Sigmoid colon (tissue), 4 donors: ENCODE measurements around the gene RAF1.

ENCODE experiments used
- CTCF ChIP-seq, 4 experiments: fragments of 450-650 bp in 3 of 4; fragments of 200-600 bp in 1 of 4; IDR thresholded peaks; one replicate each; pipeline ENCODE4 v1.5.1; 2016 to 2019; ENCODE audit warnings: antibody characterized with exemption in 4 of 4, mild to moderate bottlenecking in 3 of 4, moderate library complexity in 2 of 4
- POLR2AphosphoS5 ChIP-seq, 4 donors: sonication (generic); formaldehyde crosslinking; IDR thresholded peaks; one replicate each; pipeline ENCODE4 v1.6.1; 2017; ENCODE audit warnings: antibody characterized with exemption in 4 of 4

GRCh38 chr3:12560505-12561190, 103.3 kb downstream of the RAF1 start:
- TF ChIP-seq CTCF (IDR thresholded peaks at IDR 0.05) (no peak), POLR2AphosphoS5 (IDR thresholded peaks at IDR 0.05) (no peak)
